PFSK-1 (cell line): ENCODE measurements around the gene FIGNL2.

Source experiments
- FOXP2 ChIP-seq: optimal IDR thresholded peaks from 2 replicates; pipeline ENCODE3; 2011; ENCODE audit warnings: borderline replicate concordance, control low read depth, inconsistent platforms; ENCODE audit not compliant: insufficient read depth; ENCODE audit errors: extremely low read length, extremely low read depth
- POLR2AphosphoS5 ChIP-seq: IDR thresholded peaks from 2 replicates; pipeline ENCODE4 v1.6.1; 2012; ENCODE audit warnings: low read depth, mild to moderate bottlenecking, control low read depth, low read length, moderate library complexity
- REST ChIP-seq, 2 experiments: IDR thresholded peaks; 2 replicates each; pipeline versions ENCODE4 v1.6.1 to v1.8.0; 2011 to 2012; ENCODE audit warnings: low read depth in 2 of 2, low read length in 2 of 2, control low read depth in 1 of 2, inconsistent platforms in 1 of 2, mild to moderate bottlenecking in 1 of 2, moderate library complexity in 1 of 2; ENCODE audit not compliant: insufficient read depth in 1 of 2
- SIN3A ChIP-seq: IDR thresholded peaks from 2 replicates; pipeline ENCODE4 v1.6.1; 2012; ENCODE audit warnings: mild to moderate bottlenecking, low read length, moderate library complexity, borderline replicate concordance; ENCODE audit not compliant: insufficient read depth
- TAF1 ChIP-seq: IDR thresholded peaks from 2 replicates; pipeline ENCODE4 v1.6.1; 2012; ENCODE audit warnings: low read length, control low read depth, borderline replicate concordance; ENCODE audit not compliant: insufficient read depth

GRCh38 chr12:51785906-51786305 lies 62.6 kb downstream of the FIGNL2 start:
- TF ChIP-seq TAF1, result no peak
- TF ChIP-seq REST (IDR thresholded peaks at IDR 0.05; ENCODE audit: insufficient read depth in 1 of 2, low read depth in 2 of 2, low read length in 2 of 2), result no peak
- TF ChIP-seq SIN3A, result no peak
- TF ChIP-seq POLR2AphosphoS5, result no peak
- no peak for TF ChIP-seq FOXP2
